ENCODE data around the gene FLVCR2. TPM values are rescaled to one million over a fixed set of nuclear protein-coding genes. Genes with fewer than 3 reads are reported as not detected.

Gene FLVCR2
- total RNA-seq, 1 donor from 2014 or later, result 0.75 TPM

DNA sequence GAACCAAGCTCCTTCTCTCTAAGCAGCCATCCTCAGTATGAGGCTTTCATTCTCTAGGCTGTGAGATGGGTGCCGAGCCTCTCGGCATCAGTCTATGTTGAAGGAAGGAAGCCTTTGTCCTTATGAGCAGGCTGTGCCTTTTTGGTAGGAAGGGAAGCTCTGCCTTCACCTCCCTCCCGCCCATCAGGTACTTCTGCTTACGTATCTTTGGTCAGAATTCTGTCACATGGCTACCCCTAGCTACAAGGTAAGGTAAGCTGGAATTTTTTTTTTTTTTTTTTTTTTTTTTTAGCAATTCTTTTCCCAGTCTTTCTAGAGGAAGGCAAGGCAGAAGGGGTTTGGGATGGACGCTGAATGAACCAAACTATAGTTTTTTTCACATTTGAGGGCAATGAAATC, 39.3 kb upstream of the FLVCR2 start:
- no peak for TF ChIP-seq CTCF (conservative IDR thresholded peaks at IDR 0.05; ENCODE audit: low read depth, low read length)
- no peak overlapping the region for H3K4me3 ChIP-seq (ENCODE audit: low read depth, low read length)
- no peak for DNase-seq (ENCODE audit: low read depth)

- TF ChIP-seq CTCF (conservative IDR thresholded peaks at IDR 0.05; ENCODE audit: low read depth, low read length), result no peak
These were observed 38.6 kb upstream of the FLVCR2 start for GRCh38 chr14:75539561-75540478.

DNA sequence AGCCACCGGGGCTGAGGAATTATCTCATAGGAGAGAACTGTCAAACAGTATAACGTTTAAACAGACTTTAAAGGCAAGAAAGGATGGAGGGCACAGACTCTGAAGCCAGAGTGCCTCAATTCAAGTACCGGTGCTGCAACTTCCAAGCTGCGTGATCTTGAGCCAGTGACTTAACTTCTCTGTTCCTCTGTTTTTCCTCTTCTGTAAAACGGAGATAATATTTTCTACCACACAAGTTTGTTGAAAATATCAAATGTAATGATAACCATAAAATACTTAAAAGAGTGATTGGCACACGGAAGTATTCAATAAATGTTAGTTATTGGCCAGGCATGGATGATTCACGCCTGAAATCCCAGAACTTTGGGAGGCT, 38.0 kb upstream of the FLVCR2 start:
- no peak for DNase-seq (ENCODE audit: low read depth)
- no peak overlapping the region for H3K4me3 ChIP-seq (ENCODE audit: low read depth, low read length)
- TF ChIP-seq CTCF (conservative IDR thresholded peaks at IDR 0.05; ENCODE audit: low read depth, low read length), result no peak

More at GRCh38 chr14:75539561-75540478, 38.6 kb upstream of the FLVCR2 start:
- no peak for DNase-seq (ENCODE audit: low read depth)
- no peak overlapping the region for H3K4me3 ChIP-seq (ENCODE audit: low read depth, low read length)

GRCh38 chr14:75542588-75543091, 35.8 kb upstream of the FLVCR2 start:
- H3K4me3 ChIP-seq (ENCODE audit: low read depth, low read length), result no peak overlapping the region
- no peak for TF ChIP-seq CTCF (conservative IDR thresholded peaks at IDR 0.05; ENCODE audit: low read depth, low read length)
- no peak for DNase-seq (ENCODE audit: low read depth)

- no peak for DNase-seq (ENCODE audit: low read depth)
- H3K4me3 ChIP-seq (ENCODE audit: low read depth, low read length), result no peak overlapping the region
- no peak for TF ChIP-seq CTCF (conservative IDR thresholded peaks at IDR 0.05; ENCODE audit: low read depth, low read length)
These were observed 35.2 kb upstream of the FLVCR2 start for GRCh38 chr14:75543253-75543652.

DNA sequence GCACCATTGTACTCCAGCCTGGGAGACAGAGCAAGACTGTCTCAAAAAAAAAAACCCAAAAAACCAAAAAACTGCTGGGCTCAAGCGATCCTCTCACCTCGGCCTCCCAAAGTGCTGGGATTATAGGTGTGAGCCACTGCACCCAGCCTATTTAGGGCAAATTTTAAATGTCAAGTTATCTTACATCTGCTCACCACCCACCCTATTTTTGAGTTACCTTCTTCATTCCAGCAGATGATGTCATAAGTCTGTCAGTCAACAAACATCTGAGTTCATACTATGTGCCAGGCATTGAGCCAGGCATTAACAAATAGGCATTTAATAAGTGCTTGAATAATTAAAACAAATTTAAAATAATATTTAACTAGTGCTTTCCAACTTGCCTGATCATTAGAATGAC, 34.6 kb upstream of the FLVCR2 start:
- no peak overlapping the region for H3K4me3 ChIP-seq (ENCODE audit: low read depth, low read length)
- no peak for DNase-seq (ENCODE audit: low read depth)
- no peak for TF ChIP-seq CTCF (conservative IDR thresholded peaks at IDR 0.05; ENCODE audit: low read depth, low read length)
